Prostate gland (tissue), 2 donors: ENCODE data around the gene GIMAP5.

Experiments used
- POLR2A ChIP-seq: fragments of 450-650 bp; IDR thresholded peaks from one replicate; pipeline ENCODE4 v1.6.1; 2016; ENCODE audit warnings: antibody characterized with exemption, mild to moderate bottlenecking
- TF ChIP-seq, protein P1 (sequence below), 4 experiments: fragments of 200-600 bp in 2 of 4; fragments of 450-650 bp in 2 of 4; sonication (generic) in 2 of 4; IDR thresholded peaks; 1 replicate in 3 of 4; 2 replicates in 1 of 4; pipeline ENCODE4 v1.5.1; 2016 to 2019; ENCODE audit warnings: antibody characterized with exemption in 4 of 4, mild to moderate bottlenecking in 2 of 4, moderate library complexity in 2 of 4

DNA sequence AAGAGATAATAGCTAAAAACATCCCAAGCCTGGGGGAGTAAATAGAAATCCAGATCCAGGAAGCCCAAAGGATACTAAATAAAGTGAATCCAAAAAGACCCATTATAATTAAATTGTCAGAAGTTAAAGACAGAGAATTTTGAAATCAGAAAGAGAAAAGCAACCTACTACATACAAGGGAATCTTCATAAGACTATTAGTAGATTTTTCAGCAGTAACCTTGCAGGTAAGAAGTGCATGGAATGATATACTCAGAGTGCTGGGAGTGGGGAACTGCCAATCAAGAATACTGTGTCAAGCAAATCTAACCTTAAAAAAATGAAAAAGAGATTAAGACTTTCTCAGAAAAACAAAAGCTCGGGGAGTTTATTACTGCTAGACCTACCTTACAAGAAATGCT lies 34.0 kb upstream of the GIMAP5 start:
- no peak for TF ChIP-seq POLR2A
- TF ChIP-seq, protein P1, sequence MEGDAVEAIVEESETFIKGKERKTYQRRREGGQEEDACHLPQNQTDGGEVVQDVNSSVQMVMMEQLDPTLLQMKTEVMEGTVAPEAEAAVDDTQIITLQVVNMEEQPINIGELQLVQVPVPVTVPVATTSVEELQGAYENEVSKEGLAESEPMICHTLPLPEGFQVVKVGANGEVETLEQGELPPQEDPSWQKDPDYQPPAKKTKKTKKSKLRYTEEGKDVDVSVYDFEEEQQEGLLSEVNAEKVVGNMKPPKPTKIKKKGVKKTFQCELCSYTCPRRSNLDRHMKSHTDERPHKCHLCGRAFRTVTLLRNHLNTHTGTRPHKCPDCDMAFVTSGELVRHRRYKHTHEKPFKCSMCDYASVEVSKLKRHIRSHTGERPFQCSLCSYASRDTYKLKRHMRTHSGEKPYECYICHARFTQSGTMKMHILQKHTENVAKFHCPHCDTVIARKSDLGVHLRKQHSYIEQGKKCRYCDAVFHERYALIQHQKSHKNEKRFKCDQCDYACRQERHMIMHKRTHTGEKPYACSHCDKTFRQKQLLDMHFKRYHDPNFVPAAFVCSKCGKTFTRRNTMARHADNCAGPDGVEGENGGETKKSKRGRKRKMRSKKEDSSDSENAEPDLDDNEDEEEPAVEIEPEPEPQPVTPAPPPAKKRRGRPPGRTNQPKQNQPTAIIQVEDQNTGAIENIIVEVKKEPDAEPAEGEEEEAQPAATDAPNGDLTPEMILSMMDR (IDR thresholded peaks at IDR 0.05), result no peak
